ENCODE data around the gene TECTB. TPM values are rescaled to one million over a fixed set of nuclear protein-coding genes. Genes with fewer than 3 reads are reported as not detected.

The TECTB gene
- total RNA-seq, 1 donor from 2014 or later: not detected

DNA sequence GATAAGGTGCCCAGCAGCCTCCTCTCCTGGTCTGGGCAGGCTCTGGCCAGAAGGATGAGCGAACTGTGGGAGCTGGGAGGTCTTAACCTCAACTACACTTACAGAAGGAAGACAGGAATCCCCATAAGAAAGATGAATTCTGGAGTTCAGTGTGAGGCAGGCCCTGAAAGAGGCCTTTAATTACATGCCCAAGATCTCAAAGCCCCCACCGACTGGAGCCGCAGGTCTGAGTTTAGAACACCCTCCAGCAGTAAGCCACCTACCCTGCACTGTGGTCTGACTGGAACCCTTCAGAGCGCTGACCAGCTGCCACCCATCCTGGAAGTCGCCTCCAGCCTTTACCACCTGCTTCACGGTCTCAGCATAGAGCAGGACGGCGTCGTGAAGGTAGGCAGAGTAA lies 62.5 kb downstream of the TECTB start:
- DNase-seq (ENCODE audit: low read depth, low spot score): no peak

DNA sequence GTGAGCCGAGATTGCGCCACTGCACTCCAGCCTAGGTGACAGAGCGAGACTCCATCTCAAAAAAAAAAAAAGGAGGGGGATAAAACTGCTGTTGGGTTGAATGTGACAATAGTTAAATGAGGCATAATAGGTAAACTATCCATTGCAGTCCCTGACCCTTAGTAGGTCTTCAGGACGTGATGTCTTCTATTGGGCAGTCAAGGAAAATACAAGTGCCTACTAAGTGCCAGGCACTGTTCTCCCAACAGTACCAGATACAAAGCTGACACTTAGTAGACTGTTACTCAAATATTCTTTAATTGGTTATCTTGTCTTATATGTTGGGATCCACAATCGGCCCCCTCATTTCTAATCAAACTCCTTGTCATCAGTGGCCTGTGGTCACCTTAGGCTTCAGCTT lies 63.6 kb downstream of the TECTB start:
- no peak for DNase-seq (ENCODE audit: low read depth, low spot score)

DNA sequence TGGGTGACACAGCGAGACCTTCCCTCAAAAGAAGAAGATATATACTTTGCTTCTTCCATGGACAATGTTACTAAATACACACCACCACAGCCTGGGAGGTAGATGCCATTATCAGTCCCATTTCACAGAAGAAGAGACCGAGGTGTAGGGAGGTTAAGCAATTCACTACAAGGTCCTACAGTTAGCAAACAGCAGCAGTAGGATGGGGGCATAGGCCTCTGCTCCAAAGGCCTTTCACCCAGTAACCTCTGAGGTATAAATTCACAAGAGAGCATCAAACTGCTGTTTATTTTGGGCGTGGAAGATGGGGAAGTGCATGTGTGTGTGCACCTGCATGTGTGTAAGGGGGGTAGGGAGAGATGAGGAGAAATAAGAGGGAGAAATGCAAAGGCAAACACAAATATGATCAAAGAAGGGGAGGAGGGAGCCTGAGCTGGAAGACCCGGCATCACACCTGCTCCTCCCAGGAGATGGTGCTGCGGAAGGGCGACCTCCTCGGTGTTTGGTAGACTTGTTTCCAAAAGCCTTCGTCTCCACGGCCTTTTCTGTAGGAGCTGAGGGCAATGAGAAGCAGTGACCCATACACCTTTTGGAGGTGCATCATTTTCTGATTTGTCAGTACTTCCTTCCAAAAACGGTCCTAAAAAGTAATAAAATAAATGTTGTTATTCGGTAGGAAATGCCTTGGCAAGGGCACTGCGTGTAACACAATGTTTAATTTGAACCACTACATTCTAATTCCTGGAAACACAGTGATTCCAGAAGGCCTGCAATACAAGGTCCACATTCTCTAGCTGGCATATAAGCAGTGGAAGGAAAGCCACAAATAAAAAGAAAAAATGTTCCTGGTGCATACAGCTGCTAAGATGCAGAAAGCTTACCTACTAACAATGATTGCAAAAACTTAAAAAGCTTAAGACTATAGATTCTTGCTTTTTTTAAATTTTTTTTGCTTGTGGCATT lies 64.8 kb downstream of the TECTB start:
- no peak for DNase-seq (ENCODE audit: low read depth, low spot score)

DNA sequence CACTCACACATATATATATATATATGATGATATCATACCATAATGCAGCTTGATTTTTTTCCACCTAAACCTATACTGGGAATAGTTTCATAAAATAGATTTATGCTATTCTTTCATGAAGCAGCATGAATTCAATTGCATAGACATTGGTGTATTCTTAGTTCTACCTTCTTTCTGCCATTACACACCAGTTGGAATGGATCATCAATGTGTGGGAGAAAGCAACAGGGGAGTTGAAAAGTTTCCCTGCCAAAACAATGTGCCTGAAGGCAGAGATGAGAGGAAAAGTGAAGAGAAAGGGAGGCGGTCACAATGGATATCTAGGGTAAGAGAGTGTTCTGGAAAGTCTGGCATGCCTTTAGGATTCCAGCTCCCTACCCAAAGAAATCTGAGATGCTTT lies 65.6 kb downstream of the TECTB start:
- no peak for DNase-seq (ENCODE audit: low read depth, low spot score)

DNA sequence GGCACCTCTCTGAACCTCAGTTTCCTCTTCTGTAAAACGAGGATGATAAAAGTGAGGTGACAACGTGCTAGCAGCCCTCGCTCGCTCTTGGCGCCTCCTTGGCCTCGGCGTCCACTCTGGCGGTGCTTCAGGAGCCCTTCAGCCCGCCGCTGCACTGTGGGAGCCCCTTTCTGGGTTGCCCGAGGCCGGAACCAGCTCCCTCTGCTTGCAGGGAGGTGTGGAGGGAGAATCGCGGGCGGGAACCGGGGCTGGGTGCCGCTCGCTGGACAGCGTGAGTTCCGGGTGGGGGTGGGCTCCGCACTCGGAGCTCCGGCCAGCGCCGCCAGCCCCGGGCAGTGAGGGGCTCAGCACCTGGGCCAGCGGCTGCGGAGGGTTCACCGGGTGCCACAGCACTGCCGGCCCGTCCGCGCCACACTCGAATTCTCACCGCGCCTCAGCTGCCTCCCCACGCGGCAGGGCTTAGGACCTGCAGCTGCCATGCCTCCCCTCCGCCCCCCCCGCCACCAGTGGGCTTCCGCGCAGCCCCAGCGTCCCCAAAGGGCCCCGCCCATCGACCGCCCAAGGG lies 66.4 kb downstream of the TECTB start:
- DNase-seq (ENCODE audit: low read depth, low spot score): no peak

DNA sequence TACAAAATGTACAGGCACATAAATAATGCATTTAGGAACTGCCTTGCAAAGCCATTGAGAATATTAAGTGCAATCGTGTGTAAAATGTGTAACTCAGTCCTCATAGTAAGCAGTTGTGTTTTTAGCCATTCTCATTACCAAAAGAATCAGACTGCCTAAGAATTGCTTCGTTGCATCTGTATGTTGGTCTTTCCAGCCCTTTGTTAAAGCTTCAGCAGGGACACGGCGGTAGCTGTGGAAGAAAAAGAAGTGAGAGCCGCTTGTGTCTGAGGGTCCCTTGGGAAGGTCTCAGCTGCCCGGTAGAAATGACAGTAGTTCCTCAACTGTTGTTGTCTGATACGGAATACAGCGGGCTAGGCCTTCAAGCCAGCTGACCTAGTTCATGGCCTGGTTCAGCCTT lies 67.9 kb downstream of the TECTB start:
- no peak for DNase-seq (ENCODE audit: low read depth, low spot score)

DNA sequence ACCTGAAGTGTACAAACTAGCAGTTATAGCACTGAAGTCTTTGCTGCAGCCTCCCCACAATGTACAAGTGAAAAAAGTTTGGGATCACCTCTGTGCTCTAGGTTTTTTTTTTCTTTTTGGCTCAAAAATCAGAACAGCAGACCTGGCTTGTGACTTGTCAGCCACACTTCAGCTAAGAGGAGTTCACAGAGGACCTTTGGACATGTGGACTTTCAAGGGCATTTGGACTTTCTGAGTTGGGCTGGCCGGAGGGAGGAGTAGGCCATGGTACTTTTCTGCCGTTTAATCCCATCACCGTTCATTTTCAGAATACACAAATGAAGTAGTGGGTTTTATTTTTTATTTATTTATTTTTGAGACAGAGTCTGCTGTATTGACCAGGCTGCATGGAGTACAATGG lies 68.8 kb downstream of the TECTB start:
- no peak for DNase-seq (ENCODE audit: low read depth, low spot score)

DNA sequence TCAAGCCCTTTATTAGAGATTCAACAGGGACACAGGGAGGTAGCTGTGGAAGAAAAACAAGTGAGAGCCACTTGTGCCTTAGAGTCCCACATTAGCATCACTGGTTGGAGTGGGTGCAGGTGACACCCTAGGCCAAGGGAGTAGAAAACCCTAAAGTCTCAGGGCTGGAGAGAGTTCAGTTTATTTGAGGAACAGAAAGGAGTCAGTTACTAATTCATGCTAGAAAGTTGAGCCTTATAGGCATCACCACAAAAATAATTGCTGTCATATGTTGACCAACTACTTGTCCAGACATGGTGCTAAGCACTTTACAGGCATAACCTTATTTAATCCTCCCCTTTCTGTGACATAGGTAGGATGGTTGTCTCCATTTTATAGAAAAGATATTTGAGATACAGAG lies 69.8 kb downstream of the TECTB start:
- DNase-seq (ENCODE audit: low read depth, low spot score): no peak

Other genes with a start within 250 kb of the TECTB start
- 9.2 and 13.5 TPM in 2 replicates for gene GPAM, start 99.6 kb upstream of the TECTB start, total RNA-seq
- gene ACSL5, start 90.7 kb downstream of the TECTB start, total RNA-seq: 11.9 and 22.7 TPM in 2 replicates
- 29.3 and 49.3 TPM in 2 replicates for gene ZDHHC6, start 163.5 kb downstream of the TECTB start, total RNA-seq
- gene VTI1A, start 163.8 kb downstream of the TECTB start, total RNA-seq: 21.1 and 31.0 TPM in 2 replicates